OCI-LY3 (cell line): ENCODE measurements around the gene SH3RF3.

Experiments used
- CTCF ChIP-seq: fragments of 200-600, 300-600 bp; sonication (generic); IDR thresholded peaks from 2 replicates; pipeline ENCODE4 v1.5.1; 2014; ENCODE audit warnings: antibody characterized with exemption, low read length, low read depth
- EZH2phosphoT487 ChIP-seq: fragments of 200-600 bp; shearing (Covaris generic); IDR thresholded peaks from 2 replicates; pipeline ENCODE4 v1.6.1; 2018; ENCODE audit warnings: antibody characterized with exemption, mixed run types, low read depth

- TF ChIP-seq CTCF (no peak), EZH2phosphoT487 (no peak)
Observed at GRCh38 chr2:109341355-109342255, 212.6 kb downstream of the SH3RF3 start.
